ENCODE results near the gene SLC13A3.
"Not testable (repeated sequence)": the region's sequence is repeated elsewhere in the genome, so short reads cannot be mapped to it uniquely, and the experiment has no call there.

Gene SLC13A3

GRCh38 chr20:46677608-46678007 lies 26.3 kb upstream of the SLC13A3 start:
- no peak overlapping the region for H3K27ac ChIP-seq (replicated peaks)
- H3K4me3 ChIP-seq (replicated peaks; ENCODE audit: insufficient read depth, low read length), result no peak overlapping the region
- no peak for DNase-seq (ENCODE audit: low read depth in 1 of 2, low spot score in 1 of 2)
- TF ChIP-seq REST (IDR thresholded peaks at IDR 0.05; ENCODE audit: insufficient replicate concordance, low read depth) (no peak), GABPA (IDR thresholded peaks at IDR 0.05; ENCODE audit: low read depth) (no peak), POLR2AphosphoS5 (IDR thresholded peaks at IDR 0.05; ENCODE audit: low read depth) (no peak), SPI1 (IDR thresholded peaks at IDR 0.05; ENCODE audit: borderline replicate concordance, low read depth) (no peak), CTCF (IDR thresholded peaks at IDR 0.05; ENCODE audit: insufficient read depth, low read length) (no peak)
- H3K27me3 ChIP-seq (ENCODE audit: insufficient read depth, poor library complexity, severe bottlenecking), result no peaks in the 10 kb centered on the region

- not testable (repeated sequence) for H3K27ac ChIP-seq (replicated peaks); H3K27me3 ChIP-seq (ENCODE audit: insufficient read depth, poor library complexity, severe bottlenecking); DNase-seq (ENCODE audit: low read depth in 1 of 2, low spot score in 1 of 2); H3K4me3 ChIP-seq (replicated peaks; ENCODE audit: insufficient read depth, low read length)
Observed at GRCh38 chr20:46676649-46677316, 25.5 kb upstream of the SLC13A3 start.

GRCh38 chr20:46674253-46675083 lies 23.2 kb upstream of the SLC13A3 start:
- Histone ChIP-seq H3K27ac (replicated peaks) (no peak overlapping the region), H3K27me3 (ENCODE audit: insufficient read depth, poor library complexity, severe bottlenecking) (no peaks in the 10 kb centered on the region), H3K4me3 (replicated peaks; ENCODE audit: insufficient read depth, low read length) (no peak overlapping the region)
- TF ChIP-seq GABPA (IDR thresholded peaks at IDR 0.05; ENCODE audit: low read depth), result no peak
- TF ChIP-seq SPI1 (IDR thresholded peaks at IDR 0.05; ENCODE audit: borderline replicate concordance, low read depth), result no peak
- no peak for TF ChIP-seq POLR2AphosphoS5 (IDR thresholded peaks at IDR 0.05; ENCODE audit: low read depth)
- TF ChIP-seq CTCF (IDR thresholded peaks at IDR 0.05; ENCODE audit: insufficient read depth, low read length), result no peak
- no peak for TF ChIP-seq REST (IDR thresholded peaks at IDR 0.05; ENCODE audit: insufficient replicate concordance, low read depth)
- DNase-seq (ENCODE audit: low read depth in 1 of 2, low spot score in 1 of 2), result no peak

GRCh38 chr20:46673394-46674252 lies 22.4 kb upstream of the SLC13A3 start:
- DNase-seq (ENCODE audit: low read depth in 1 of 2, low spot score in 1 of 2), result no peak
- no peak for TF ChIP-seq SPI1 (IDR thresholded peaks at IDR 0.05; ENCODE audit: borderline replicate concordance, low read depth)
- no peak for TF ChIP-seq POLR2AphosphoS5 (IDR thresholded peaks at IDR 0.05; ENCODE audit: low read depth)
- no peak for TF ChIP-seq REST (IDR thresholded peaks at IDR 0.05; ENCODE audit: insufficient replicate concordance, low read depth)
- no peak for TF ChIP-seq CTCF (IDR thresholded peaks at IDR 0.05; ENCODE audit: insufficient read depth, low read length)
- TF ChIP-seq GABPA (IDR thresholded peaks at IDR 0.05; ENCODE audit: low read depth), result no peak
- Histone ChIP-seq H3K27me3 (ENCODE audit: insufficient read depth, poor library complexity, severe bottlenecking) (no peaks in the 10 kb centered on the region), H3K4me3 (replicated peaks; ENCODE audit: insufficient read depth, low read length) (no peak overlapping the region), H3K27ac (replicated peaks) (no peak overlapping the region)

Data from HL-60 (cell line).